Large intestine (tissue), 3 donors: Measurements from ENCODE around the gene UTP14A. TPM values are rescaled to one million over a fixed set of nuclear protein-coding genes. Genes with fewer than 3 reads are reported as not detected.

Source experiments
- DNase-seq, 2 donors: peaks; one replicate each; pipeline versions ENCODE4 v3.0.0 to v3.0.0-alpha.2; 2013
- H3K27ac ChIP-seq: one replicate; pipeline ENCODE4 v1.5.1; 2013; ENCODE audit warnings: low read length
- H3K27me3 ChIP-seq: 2 replicates; pipeline ENCODE4 v1.6.1; 2013; ENCODE audit warnings: low read length; ENCODE audit not compliant: control insufficient read depth, insufficient read depth
- H3K36me3 ChIP-seq: 2 replicates; pipeline ENCODE4 v1.6.1; 2013; ENCODE audit warnings: low read length; ENCODE audit not compliant: control insufficient read depth, insufficient read depth
- H3K4me1 ChIP-seq: one replicate; pipeline ENCODE4 v1.6.1; 2013; ENCODE audit warnings: low read length; ENCODE audit not compliant: control insufficient read depth, insufficient read depth
- H3K4me3 ChIP-seq: one replicate; pipeline ENCODE4 v1.5.1; 2013; ENCODE audit warnings: low read length
- H3K9me3 ChIP-seq: one replicate; pipeline ENCODE4 v1.6.1; 2013; ENCODE audit warnings: mild to moderate bottlenecking, low read depth, low read length, moderate library complexity; ENCODE audit not compliant: control insufficient read depth
- WGBS: methylation state at CpG from one replicate; pipeline ENCODE4 v1.1.5; 2013; ENCODE audit warnings: low lambda C conversion rate; ENCODE audit not compliant: insufficient coverage; 5-methylcytosine and 5-hydroxymethylcytosine counted together
- polyA plus RNA-seq: library from polyadenylated mRNA; unstranded; fragments of 120-200 nt; gene quantifications from one replicate; pipeline ENCODE4 v1.2.1, GENCODE V29; 2013

UTP14A gene
- polyA plus RNA-seq, 1 donor = 20.3 TPM

DNA sequence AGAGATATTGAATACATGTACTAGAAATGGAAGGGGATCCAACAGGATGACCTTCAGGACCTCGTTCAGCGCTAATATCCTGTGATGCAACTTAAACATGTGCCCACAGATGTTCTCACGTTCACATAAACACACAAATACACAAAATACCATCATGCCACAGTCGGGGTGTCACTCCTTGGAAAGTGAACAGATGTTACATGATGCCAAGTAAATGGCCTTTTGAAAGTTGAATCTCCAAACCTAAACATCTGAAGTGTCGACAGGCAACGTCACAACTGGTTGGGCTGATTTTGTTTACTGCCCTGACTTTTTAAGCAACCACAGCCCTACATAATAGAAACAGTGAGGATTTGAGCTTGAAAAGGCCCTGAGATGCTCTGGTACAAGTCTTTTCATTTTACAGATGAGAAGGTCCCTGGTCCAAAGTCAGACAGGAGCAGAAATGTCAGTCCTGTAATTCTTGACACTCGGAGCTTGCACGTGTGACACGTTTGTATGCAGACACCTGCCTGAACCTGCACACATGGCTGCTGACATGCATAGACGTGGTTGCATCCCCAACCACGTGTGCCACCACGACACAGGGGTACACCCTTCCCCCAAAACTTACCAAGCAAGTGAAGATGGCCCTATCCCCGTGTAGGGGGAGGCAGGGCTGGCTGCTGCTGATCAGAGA lies 53.0 kb downstream of the UTP14A start:
- no peak overlapping the region for H3K4me3 ChIP-seq
- peaks cover 29% of the 10 kb centered on the region for H3K4me1 ChIP-seq
- DNase-seq = no peak
- no CpG with 5 or more reads among the region's 13 CpGs for WGBS
- H3K27me3 ChIP-seq = no peaks in the 10 kb centered on the region
- no peaks in the 10 kb centered on the region for H3K36me3 ChIP-seq
- H3K27ac ChIP-seq = no peak overlapping the region
- no peaks in the 10 kb centered on the region for H3K9me3 ChIP-seq

DNA sequence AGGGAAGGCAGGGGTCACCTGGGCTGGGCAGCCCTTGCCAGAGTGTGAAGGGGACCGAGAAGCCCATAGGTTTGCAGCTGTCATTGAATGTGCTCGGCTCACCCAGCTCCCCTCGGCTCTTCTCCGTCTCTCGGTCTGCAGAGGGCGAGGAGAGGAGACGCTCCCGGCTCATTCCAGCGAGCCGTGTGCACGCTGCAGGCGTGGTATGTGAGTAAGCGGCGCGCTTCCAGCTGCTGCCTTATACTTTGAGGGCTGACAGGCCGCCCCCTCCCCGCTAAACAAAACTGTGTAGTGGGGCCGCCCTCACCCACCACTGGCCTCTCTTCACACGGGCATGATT lies 53.5 kb downstream of the UTP14A start:
- Histone ChIP-seq H3K27ac (no peak overlapping the region), H3K4me1 (peaks cover 29% of the 10 kb centered on the region), H3K4me3 (no peak overlapping the region), H3K27me3 (no peaks in the 10 kb centered on the region), H3K9me3 (no peaks in the 10 kb centered on the region), H3K36me3 (no peaks in the 10 kb centered on the region)
- no CpG with 5 or more reads among the region's 19 CpGs for WGBS
- DNase-seq = peak in 1 of 2 donors; percentile 53

DNA sequence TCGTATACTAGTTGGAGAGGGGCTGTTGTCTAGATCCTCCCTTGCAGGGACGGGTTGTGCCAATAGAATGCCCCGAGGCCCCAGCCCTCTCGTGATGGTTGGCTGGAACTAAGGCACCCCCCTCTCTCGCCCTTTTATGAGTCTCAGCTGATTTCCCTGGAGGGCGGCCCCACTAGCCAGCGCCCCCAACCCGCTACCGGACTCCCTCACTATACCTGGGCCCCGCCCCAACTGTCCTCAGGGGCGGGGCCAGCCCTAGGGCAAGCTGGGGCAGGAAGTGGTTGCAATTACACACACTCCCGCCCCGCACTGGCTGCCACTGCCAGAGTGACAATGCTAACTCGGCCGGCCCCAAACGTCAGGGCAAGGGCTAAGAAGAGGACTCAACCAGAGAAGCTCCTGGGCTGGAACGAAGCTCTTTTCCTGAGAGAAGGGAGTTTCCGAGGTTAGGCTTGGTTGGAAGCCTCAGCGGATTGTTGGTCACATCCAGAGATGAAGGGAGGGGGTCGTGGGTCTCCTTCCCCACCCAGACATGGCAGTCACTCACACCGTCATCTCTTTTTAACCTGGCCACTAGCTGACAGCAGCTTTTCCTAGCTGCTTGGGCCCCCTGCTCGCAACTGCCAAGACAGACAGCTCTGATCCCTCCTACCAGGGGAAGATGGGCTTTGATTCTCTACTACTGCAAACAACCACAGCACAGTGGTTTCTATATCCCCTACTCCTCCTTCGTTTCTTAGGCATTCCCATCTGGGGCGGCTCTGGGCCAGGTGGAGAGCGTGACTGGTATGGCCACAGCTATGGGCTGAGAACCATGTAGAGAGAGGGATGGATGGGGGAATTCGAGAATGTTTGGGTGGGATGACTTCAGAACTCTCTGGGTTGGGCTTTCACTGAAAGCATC lies 55.5 kb downstream of the UTP14A start:
- Histone ChIP-seq H3K9me3 (no peaks in the 10 kb centered on the region), H3K4me3 (peak overlapping the region; percentile 35), H3K36me3 (no peaks in the 10 kb centered on the region), H3K4me1 (peaks cover 27% of the 10 kb centered on the region), H3K27ac (peak overlapping the region; percentile 80), H3K27me3 (no peaks in the 10 kb centered on the region)
- peak; percentile 71 to 85 for DNase-seq
- WGBS = no CpG with 5 or more reads among the region's 26 CpGs

DNA sequence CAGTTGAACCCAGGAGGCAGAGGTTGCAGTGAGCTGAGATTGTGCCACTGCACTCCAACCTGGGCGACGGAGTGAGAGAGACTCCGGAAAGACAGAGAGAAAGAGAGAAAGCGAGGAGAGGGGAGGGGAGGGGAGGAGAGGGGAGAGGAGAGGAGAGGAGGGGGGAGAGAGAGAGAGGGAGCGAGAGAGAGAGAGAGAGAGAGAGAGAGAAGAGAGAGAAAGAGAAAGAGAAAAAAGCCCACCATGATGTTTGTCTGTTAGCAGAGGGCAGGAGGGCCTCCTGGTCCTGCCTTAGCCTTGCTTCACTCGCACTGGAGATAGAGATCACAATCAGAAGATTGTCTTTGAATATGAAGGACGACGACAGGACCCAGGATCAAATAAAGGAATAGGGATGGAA lies 57.8 kb downstream of the UTP14A start:
- no peak overlapping the region for H3K27ac ChIP-seq
- H3K4me1 ChIP-seq = peaks cover 14% of the 10 kb centered on the region
- no peaks in the 10 kb centered on the region for H3K36me3 ChIP-seq
- no peaks in the 10 kb centered on the region for H3K9me3 ChIP-seq
- no peak for DNase-seq
- H3K27me3 ChIP-seq = no peaks in the 10 kb centered on the region
- no CpG with 5 or more reads among the region's 8 CpGs for WGBS
- no peak overlapping the region for H3K4me3 ChIP-seq

DNA sequence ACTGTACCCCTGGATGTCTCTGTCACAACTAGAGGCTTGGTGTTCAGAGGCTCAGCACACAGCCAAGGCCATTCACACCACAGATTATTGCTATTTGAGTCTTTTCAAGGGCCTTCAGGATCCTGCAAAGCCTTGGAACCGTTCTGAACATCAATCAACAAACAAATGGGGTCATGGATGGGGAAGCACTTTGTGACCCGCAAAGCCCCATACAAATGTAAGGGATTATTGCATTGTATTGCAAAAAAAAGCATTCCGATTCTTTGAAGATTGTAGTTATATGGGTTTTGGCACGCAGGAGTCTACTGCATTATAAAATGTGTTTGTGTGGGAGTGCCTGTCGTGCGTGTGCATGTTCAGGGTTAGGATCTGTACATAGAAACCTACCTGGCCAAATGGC lies 59.2 kb downstream of the UTP14A start:
- no CpG with 5 or more reads among the region's 6 CpGs for WGBS
- Histone ChIP-seq H3K4me3 (no peak overlapping the region), H3K4me1 (peaks cover 5% of the 10 kb centered on the region), H3K9me3 (no peaks in the 10 kb centered on the region), H3K27me3 (no peaks in the 10 kb centered on the region), H3K27ac (no peak overlapping the region), H3K36me3 (no peaks in the 10 kb centered on the region)
- DNase-seq = no peak

DNA sequence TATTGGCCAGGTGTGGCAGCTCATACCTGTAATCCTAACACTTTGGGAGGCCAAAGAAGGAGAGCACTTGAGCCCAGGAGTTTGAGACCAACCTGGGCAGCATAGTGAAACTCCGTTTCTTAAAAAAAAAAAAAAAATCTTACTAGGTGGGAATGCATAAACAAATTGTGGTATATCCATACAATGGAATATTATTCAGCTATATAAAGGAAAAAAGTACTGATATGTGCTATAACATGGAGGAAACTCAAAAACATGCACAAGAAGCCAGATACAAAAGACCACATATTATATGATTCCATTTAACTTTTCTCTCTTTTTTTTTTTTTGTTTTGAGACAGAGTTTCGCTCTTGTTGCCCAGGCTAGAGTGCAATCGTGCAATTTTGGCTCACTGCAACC lies 63.0 kb downstream of the UTP14A start:
- H3K4me1 ChIP-seq = no peaks in the 10 kb centered on the region
- no peaks in the 10 kb centered on the region for H3K36me3 ChIP-seq
- DNase-seq = no peak
- H3K9me3 ChIP-seq = no peaks in the 10 kb centered on the region
- 100% methylated on average over 1 of the region's 3 CpGs for WGBS
- no peak overlapping the region for H3K27ac ChIP-seq
- no peak overlapping the region for H3K4me3 ChIP-seq
- H3K27me3 ChIP-seq = no peaks in the 10 kb centered on the region

DNA sequence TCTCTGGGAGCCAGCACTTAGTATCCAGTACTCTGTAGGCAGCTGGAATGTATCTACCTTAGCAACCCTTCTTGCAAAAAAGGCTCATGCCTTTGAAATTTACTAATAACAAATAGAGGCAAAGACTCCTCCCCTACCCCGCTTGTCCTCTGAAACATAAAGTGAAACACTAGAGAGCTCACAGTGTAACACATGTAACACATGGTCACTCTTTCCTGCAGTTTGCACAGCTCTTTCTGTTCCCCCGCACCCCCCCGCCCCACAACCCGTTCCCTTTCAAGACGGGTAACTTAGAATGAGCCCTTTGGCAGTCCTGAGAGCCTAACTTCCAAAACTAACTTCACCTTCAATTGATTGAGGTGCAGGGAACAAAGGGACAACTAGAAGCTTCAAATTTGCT lies 70.5 kb downstream of the UTP14A start:
- Histone ChIP-seq H3K4me1 (no peaks in the 10 kb centered on the region), H3K4me3 (no peak overlapping the region), H3K27ac (no peak overlapping the region), H3K9me3 (no peaks in the 10 kb centered on the region), H3K27me3 (no peaks in the 10 kb centered on the region), H3K36me3 (no peaks in the 10 kb centered on the region)
- WGBS = no CpG with 5 or more reads among the region's 5 CpGs
- DNase-seq = no peak

Other genes starting within 250 kb of the UTP14A start
- 353 TPM for gene XPNPEP2, start 167.2 kb upstream of the UTP14A start, polyA plus RNA-seq
- 11.4 TPM for gene SASH3, start 126.2 kb upstream of the UTP14A start, polyA plus RNA-seq
- gene ZDHHC9, start 62.3 kb upstream of the UTP14A start, polyA plus RNA-seq = 67.4 TPM
- gene BCORL1, start 76.5 kb downstream of the UTP14A start, polyA plus RNA-seq = 18.2 TPM
- 32.0 TPM for gene ELF4, start 204.3 kb downstream of the UTP14A start, polyA plus RNA-seq